AG09319 (cell line): ENCODE data around the gene PLCG1.

Source experiments
- DNase-seq: peaks from one replicate; pipeline ENCODE4 v3.0.0-alpha.2; 2010; ENCODE audit warnings: low read depth; ENCODE audit errors: extremely low read depth
- TF ChIP-seq, protein P1 (sequence below): IDR thresholded peaks from 2 replicates; pipeline ENCODE4 v1.5.1; 2011; ENCODE audit warnings: low read depth, mild to moderate bottlenecking, inconsistent platforms, low read length, moderate library complexity

PLCG1 gene

DNA sequence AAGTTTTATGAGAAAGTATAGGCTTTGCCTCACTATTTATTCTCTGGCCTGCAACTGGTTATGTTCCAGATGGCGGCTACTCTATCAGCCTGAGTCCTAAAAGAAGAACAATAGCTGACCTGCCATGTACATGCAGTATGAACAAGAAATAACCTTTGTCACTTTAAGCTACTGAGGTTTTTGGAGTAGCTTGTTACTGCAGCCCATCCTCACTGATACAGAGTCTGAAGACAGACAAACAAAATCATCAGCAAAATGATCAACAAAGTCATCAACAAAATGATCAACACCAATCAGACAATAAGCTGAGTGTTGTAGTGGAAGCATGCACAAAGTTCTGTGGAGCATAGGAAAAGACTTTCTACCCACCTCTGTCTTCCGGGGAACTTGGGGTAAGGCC lies 82.5 kb downstream of the PLCG1 start:
- DNase-seq: no peak
- TF ChIP-seq, protein P1, sequence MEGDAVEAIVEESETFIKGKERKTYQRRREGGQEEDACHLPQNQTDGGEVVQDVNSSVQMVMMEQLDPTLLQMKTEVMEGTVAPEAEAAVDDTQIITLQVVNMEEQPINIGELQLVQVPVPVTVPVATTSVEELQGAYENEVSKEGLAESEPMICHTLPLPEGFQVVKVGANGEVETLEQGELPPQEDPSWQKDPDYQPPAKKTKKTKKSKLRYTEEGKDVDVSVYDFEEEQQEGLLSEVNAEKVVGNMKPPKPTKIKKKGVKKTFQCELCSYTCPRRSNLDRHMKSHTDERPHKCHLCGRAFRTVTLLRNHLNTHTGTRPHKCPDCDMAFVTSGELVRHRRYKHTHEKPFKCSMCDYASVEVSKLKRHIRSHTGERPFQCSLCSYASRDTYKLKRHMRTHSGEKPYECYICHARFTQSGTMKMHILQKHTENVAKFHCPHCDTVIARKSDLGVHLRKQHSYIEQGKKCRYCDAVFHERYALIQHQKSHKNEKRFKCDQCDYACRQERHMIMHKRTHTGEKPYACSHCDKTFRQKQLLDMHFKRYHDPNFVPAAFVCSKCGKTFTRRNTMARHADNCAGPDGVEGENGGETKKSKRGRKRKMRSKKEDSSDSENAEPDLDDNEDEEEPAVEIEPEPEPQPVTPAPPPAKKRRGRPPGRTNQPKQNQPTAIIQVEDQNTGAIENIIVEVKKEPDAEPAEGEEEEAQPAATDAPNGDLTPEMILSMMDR: no peak

DNA sequence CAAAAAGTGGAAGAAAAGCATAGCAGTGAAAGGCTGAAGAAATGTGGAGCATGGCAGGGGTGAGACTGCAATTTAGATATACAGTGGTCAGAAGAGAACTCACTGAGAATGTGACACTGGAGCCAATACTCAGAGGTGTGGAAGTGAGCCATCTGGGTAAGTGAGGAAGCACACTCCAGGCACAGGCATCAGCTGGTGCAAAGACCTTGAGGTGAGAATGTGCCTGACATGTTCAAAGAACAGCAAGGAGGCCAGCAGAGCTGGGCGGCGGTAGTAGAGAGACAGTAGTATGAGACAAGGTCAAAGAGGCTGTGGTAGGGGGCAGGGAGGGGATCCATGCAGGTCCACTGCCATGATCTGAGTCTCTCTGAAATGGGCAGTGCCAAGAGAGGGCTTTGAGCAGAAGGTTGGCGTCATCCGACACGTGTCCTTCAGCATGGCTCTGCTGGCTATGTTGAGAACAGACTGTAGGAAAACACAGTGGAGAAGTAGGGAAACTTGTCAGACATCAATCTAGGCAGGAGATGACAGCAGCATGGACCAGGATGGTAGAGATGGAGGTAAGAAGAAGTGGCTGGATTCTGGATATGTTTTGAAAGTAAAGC lies 84.4 kb downstream of the PLCG1 start:
- TF ChIP-seq, protein P1: no peak
- no peak for DNase-seq

DNA sequence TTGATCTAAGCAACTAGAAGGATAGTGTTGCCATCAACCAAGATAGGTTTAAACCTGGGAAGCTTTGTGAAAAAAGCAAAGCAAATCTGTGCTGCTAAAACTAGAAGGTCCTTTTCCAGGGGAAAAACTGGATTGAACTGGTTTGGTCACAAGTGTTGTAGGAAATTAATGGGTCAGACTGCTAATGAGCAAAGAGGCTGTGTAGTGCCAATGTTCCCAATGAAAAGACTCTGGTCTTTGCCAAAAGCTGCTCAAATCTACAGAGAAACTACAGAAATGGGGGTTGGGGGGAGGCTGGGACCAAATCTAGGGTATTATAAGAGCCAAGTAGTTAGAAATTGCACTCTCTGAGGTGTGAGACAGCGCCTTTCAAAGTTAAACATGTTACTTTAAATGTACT lies 85.0 kb downstream of the PLCG1 start:
- no peak for DNase-seq
- TF ChIP-seq, protein P1: no peak

DNA sequence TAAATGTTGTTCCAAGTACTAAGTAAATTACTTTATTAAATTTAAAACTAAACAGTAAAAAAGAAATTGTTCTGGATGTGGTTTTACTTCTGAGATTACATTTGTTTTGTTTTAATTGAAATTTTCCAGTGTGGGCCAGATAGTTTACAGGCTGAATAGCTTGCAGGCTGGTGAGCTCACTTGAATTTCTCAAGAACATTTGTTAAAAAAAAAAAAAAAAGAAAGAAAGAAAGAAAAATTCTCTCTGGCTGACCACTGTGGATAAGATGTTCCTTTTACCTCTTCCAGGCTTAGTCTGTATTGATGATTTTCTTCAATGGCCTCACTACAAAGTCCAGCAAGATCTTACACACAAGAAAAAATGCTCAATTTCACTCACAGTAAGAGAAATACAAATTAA lies 85.4 kb downstream of the PLCG1 start:
- DNase-seq: no peak
- TF ChIP-seq, protein P1: no peak

DNA sequence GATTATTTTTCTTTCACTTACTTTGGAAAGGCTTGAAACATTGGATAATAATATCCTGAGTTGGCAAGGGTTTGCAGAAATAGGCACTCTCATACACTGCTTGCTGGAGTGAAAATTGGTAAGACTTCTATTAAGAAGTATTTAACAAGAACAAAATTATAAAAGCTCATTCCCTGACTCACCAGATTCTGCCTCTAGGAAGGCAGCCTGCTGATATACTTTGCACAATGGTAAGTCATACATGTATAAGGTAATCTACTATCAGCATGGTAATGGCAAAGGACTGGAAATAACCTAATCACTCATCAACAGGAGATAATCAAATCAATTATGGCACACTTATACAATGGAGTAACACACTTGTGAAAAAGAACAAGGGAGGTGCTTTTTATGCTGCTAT lies 85.8 kb downstream of the PLCG1 start:
- TF ChIP-seq, protein P1: no peak
- no peak for DNase-seq

DNA sequence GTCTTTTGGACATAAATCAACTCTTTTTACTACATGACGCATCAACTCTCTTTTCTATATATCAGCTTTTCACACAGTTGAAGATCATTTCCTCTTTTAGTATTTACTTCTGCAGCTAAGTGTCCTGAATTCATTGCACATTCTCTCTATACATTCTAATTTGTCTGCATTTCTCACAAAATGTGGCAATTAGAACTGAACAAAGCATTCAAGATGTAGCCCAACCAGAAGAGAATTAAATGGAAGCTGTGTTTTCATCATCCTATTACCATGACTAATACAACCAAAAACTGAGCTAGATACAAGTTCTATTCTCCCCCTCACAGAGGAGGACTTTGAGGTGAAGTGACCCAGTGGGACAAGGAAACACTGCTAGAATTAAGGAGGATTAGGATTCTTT lies 86.9 kb downstream of the PLCG1 start:
- no peak for DNase-seq
- TF ChIP-seq, protein P1: no peak

DNA sequence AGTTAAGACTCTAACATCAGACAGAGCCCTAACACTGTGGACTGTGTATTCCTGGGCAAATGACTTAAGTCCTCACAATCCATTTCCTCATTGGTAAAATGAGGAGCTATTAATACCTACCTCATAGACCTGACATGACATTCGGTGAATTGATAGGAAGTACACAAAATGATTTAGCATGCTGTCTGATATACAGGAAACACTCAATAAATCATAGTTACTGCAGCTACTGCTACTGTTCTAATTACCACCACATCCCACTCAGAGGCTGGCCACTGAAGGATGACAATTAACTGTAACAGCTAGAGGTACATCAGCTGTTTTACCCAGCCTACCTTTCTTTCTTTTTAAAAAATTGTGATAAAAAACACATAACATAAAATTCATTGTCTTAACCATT lies 87.7 kb downstream of the PLCG1 start:
- DNase-seq: no peak
- TF ChIP-seq, protein P1: no peak
